ENCODE data around the gene ADAT1. TPM values are rescaled to one million over a fixed set of nuclear protein-coding genes. Genes with fewer than 3 reads are reported as not detected.

Gene ADAT1, protein sequence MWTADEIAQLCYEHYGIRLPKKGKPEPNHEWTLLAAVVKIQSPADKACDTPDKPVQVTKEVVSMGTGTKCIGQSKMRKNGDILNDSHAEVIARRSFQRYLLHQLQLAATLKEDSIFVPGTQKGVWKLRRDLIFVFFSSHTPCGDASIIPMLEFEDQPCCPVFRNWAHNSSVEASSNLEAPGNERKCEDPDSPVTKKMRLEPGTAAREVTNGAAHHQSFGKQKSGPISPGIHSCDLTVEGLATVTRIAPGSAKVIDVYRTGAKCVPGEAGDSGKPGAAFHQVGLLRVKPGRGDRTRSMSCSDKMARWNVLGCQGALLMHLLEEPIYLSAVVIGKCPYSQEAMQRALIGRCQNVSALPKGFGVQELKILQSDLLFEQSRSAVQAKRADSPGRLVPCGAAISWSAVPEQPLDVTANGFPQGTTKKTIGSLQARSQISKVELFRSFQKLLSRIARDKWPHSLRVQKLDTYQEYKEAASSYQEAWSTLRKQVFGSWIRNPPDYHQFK
- total RNA-seq, result 31.0 and 35.1 TPM in 2 replicates

DNA sequence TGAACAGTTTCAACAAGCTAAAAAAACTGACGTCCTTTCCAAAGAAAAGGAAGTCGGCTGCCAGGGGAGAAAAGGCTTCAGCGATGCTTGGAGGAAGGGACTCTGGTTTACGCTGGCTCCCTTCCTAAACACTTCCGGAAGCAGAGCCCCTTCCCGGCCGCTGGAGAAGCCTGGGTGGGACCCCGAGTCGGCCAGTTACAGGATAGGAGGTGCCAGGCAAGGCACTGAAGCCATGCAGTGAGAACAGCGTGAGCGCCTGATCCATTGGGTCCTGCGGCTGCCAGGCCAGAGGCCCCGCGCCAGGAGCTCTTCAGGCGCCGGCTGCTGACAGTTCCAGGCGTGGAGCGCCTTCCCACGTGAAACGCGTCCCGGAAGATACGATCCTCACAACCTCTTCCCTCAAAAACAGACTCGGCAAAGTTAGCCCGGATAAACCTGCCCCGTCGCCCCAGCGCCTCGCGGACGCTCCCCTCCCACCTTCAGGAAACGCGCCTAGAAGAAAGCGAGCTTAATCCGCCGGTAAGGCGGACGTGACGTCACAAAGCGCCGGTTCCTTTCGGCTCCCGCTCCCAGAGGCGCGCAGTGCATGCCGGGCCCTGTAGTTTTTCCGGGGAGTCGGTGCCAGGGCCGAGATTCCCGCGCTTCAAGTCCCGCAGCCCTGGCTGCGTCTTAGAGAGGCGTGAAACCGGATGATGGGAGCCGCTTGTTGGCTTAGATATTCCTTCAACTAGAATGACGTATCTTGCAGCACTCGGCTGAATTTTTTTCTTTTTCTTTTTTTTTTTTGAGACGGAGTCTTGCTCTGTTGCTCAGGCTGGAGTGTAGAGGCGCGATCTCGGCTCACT, at the start of gene ADAT1:
Gene ADAT1, minus strand, starts transcription at position 521 of the 845 bp plus-strand sequence. CDS start 2,482 bp downstream, outside the sequence.

DNA sequence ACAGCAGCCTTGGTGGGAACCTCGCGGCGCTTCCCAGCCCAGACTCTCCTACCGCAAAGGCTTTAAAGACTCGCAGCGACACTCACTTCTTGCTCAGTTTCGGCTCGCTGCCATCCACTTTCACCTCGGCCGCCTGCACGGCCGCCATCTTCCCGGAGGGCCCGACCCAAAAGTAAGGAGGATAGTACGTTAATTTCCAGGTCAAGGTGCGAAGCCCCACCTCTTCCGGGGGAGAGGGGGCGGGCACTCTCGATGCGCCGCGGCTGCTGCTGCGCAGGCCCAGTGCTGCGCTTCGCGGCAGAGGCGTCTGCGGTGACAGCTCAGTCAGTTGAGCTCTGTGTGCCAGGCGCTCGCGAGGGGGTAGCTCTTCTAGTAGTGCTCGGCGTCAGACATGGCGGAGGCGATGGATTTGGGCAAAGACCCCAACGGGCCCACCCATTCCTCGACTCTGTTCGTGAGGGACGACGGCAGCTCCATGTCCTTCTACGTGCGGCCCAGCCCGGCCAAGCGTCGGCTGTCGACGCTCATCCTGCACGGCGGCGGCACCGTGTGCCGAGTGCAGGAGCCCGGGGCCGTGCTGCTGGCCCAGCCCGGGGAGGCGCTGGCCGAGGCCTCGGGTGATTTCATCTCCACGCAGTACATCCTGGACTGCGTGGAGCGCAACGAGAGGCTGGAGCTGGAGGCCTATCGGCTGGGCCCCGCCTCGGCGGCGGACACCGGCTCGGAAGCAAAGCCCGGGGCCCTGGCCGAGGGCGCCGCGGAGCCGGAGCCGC, 24.6 kb upstream of the ADAT1 start, which contains the start of the genes KARS1 and TERF2IP:
Gene KARS1, minus strand, starts transcription at position 174 of the 773 bp plus-strand sequence. Its CDS starts 26 bp downstream, at position 148.
Gene TERF2IP, plus strand, starts transcription at position 282 of the 773 bp plus-strand sequence. Its CDS starts 110 bp downstream, at position 392.

DNA sequence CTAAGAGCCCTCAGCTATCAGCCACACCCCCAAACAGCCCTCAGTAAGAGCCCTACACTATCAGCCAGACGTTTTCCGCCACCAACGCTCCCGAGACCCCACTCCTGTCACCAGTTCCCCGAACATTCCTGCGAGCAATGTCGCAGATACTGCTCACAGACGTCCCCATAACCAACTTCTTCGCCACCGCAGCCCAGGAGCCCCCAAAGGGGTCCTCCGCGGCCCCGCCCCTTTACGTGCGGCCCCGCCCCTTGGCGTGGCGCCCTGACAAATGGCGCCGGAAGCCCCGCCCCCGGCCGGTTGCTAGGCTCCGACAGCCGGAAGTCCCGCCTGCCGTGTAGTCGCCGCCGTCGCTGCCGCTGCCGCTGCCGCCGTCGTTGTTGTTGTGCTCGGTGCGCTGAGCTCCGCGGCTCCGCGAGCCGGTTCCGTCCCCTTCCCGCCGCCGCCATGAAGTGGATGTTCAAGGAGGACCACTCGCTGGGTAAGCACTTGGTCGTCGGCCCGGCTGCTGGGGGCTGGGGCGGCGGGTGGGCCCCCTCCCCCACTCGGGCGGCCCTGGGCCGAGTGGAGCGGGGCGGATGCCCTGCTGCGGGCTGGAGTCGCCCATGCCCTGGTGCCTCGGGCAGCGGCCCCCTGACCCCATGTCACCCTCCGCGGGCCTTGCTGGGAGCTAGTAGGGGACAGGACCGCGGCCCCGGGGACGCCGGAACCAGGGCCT, 56.9 kb downstream of the ADAT1 start, which contains the start of gene GABARAPL2:
Gene GABARAPL2, plus strand, starts transcription at position 340 of the 718 bp plus-strand sequence. Its CDS starts 108 bp downstream, at position 448.

DNA sequence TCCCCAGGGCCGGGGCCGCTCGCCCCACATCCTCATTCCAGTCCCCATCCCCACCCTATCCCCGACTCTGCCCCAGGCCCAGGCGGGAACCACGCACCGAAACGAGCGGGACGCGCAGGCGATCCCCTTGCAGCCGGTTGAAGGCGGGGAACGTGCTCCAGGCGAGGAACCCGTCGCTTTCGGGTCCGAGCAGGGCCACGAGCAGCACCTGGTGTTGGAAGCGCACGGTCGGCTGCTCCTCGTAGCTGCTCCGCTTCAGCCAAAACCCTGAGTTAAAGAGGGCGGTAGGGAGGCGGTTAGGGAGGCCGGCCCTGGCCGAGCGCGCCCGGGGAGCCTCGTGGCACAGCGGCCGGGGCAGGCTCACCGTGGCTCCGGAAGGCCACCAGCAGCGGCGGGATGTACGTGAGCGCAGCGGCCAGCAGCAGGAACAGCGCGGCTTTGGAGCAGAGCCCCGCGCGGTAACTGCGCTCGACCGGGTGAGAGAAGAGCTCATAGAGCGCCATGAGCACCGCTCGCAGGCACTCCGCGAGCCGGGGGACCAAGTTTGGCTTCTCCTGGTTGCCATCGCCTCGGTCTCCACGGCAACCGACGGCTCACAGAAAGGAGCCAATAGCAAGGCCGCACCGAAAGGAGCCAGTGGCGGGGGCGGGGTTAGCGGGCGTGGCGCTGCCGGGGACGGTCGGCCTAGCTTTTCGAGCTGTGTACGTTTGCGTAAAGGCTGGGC, 67.2 kb downstream of the ADAT1 start, which contains the start of gene TMEM231:
Gene TMEM231, minus strand, starts transcription at position 546 of the 724 bp plus-strand sequence. Its CDS starts 43 bp downstream, at position 503.

Other genes with a start within 250 kb of the ADAT1 start
- gene CFDP1, start 189.8 kb downstream of the ADAT1 start, total RNA-seq, result 137 and 184 TPM in 2 replicates
- gene TMEM170A, start 158.6 kb downstream of the ADAT1 start, total RNA-seq, result 14.3 and 17.0 TPM in 2 replicates
- 0.20 and 0.44 TPM in 2 replicates for gene CHST6, start 127.8 kb downstream of the ADAT1 start, total RNA-seq
- not detected in 2 replicates for gene CHST5, start 87.2 kb downstream of the ADAT1 start, total RNA-seq
- 4.0 and 6.8 TPM in 2 replicates for gene TMEM231, start 67.0 kb downstream of the ADAT1 start, total RNA-seq
- gene GABARAPL2, start 56.9 kb downstream of the ADAT1 start, total RNA-seq, result 49.1 and 49.8 TPM in 2 replicates
- 227 and 241 TPM in 2 replicates for gene KARS1, start 24.4 kb upstream of the ADAT1 start, total RNA-seq
- gene TERF2IP, start 24.5 kb upstream of the ADAT1 start, total RNA-seq, result 43.9 and 52.0 TPM in 2 replicates
- not detected in 2 replicates for gene CPHXL2, start 53.7 kb upstream of the ADAT1 start, total RNA-seq
- not detected in 2 replicates for gene DUXB, start 78.2 kb upstream of the ADAT1 start, total RNA-seq
- not detected in 2 replicates for gene CPHXL, start 103.2 kb upstream of the ADAT1 start, total RNA-seq

All from mammary microvascular endothelial cell (primary cell).